GM19328 (cell line): ENCODE measurements around the gene KRT33A.

Experiments
- ATAC-seq: cut with Tn5 transposase; IDR thresholded peaks from one replicate; pipeline ENCODE4 v1.9.1; 2021; ENCODE audit warnings: mild to moderate bottlenecking, moderate library complexity; ENCODE audit not compliant: unreplicated experiment

KRT33A gene

DNA sequence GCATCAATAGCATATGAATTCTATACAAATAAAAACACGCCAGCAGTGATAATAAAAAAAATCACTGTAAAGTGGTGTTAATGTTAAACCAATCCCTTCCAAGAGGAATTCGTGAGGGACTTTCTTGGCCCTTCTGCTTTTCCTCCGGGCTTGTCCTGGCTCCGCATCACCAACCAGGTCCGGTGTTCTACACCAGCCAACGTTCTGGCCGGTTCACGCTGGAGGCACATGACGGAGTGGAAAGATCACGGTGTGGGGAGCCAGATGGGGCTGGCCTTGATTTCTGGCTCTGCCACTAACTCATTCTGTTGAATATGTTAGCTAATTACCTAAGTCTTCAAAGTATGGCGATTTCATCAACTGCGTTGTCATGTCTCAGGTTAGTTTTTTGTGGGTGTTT is 46.5 kb downstream of the KRT33A start:
- no peak for ATAC-seq

DNA sequence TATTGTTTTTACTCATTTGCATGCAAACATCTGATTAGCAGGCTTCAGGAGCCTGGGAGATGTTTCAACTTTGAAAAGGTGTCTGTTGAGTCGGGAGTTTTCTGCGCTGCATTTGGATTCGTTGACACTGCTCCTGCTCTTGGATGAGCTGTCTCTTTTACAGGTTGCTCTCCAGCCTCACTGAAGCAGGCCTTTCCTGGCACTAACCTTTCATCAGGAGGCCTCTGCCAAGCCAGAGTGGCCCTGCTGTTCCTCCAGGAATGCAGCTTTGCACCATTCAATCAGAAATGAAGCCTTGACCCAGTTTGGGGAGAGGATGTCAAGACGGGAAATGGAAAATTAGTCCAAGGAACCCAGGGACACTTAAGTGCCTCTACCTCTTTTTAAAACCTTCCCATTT is 47.6 kb downstream of the KRT33A start:
- ATAC-seq = no peak

DNA sequence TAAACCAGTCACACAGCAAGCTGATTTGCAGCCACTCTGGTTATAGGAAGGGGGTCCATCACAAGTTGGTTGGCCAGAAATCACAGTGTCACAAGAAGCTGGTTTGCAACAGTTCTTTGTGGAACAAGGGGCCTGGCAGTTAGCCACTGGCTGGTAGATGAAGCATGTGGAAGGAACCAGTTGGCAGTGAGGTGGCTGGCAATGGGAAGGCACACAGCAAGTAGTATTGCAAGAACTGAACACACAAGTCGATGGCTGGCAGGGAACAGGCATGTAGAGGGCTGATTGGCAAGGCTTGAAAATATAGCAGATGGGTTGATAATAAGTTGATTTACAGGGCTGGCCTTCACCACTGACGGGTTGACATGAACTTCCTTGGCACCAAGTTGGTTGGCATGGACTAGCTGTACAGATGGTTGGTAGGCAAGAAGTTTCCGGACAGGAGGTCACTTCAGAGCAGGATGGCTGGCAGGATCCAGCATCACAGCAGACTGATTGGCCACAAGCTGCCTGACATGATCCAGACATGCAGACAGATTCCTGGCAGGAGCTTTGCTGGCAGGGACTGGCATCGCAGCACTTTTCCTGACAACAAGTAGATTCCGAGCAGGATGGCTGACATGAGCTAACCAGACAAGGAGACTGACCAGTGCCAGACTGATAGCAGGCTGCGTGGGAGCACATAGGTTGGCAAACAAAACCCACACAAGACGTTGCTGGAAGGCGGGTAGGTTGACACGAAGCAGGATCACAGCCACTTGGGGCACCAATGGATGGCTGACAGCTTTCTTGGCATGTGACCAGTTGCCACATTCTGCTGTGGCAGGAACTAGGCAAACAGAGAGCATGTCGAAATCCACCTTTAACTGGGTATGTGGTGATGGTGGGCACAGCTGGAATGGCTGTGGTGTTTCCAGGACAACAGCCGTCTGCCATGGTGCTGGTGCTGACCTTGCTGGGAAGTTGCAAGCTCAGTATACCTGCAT is 48.4 kb downstream of the KRT33A start, which contains the start of gene KRTAP29-1:
TSS of gene KRTAP29-1 (minus strand) at position 936 of the 986 bp plus-strand sequence. CDS start at position 936, 0 bp downstream.
- ATAC-seq = no peak

DNA sequence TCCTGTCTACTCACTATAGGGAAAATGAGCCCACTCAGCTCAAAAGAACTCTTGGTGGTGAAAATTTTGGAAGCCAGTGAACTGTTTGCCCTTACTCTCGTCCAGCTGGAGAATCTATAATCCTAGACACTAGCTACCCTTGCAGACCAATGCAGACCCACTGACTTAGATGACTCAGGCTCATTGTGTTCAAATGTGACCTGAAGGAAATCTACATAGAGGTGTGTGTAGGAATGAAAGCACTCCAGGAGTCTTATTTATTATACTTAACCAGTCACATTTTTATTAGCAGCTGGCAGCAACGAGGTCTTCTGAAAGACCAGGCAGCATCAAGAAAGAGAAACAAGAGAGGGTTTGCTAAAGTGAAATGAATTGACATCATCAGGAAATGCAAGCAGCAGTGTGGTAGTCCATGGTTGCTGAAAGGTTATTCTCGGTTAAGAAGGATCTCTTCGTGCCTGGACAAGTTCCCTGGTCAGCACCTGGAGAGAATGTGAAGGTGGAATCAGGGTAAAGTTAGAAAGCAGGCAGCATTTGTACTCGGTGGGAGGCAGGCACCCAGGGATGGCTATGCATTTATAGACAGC is 49.3 kb downstream of the KRT33A start:
- ATAC-seq = no peak

DNA sequence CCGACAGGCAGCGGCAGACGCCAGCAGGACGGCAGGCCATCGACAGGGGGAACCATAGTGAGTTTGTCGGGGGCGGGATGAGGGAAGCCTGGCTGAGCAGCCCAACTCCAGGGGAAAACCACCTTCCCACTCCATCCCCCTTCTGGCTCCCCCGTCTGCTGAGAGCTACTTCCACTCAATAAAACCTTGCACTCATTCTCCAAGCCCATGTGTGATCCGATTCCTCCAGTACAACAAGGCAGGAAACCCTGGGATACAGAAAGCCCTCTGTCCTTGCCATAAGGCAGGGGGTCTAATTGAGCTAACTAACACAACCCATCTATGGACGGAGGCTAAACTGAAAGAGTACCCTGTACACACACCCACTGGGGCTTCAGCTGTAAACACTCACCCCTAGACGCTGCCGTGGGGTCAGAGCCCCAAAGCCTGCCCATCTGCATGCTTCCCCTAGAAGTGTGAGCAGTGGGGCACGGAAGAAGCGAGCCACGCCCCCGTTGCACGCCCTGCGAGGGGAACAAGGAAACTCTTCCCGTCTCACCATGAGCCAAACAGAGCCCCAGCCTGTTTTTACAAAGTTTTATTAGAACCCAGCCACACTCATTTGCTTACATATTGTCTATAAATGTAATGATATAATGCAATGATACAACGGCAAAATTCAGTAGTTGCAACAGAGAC is 52.0 kb downstream of the KRT33A start:
- ATAC-seq = no peak

DNA sequence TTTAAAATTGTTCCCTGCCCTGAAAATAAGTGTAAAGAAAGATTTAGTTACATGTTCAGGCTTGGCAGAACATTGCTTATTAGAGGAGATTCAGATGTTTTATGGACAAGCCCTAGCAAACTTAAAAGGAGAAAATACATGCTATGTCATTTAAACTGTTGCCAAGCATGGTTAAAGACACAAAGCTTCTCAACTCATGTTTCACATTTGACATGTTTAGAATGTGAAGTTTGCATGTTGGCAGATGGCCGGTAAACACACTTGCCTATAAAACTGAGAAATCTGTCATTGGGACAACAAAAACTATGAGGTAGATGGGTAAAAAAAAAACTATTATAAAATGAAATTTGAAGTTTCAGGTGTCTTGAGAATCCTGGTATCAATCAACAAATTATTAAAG is 53.8 kb downstream of the KRT33A start:
- ATAC-seq = no peak
